OCI-LY1 (cell line): ENCODE data around the gene PBXIP1.

Experiments used
- CTCF ChIP-seq: fragments of 200-600 bp; sonication (generic), shearing (Covaris generic); IDR thresholded peaks from 2 replicates; pipeline ENCODE4 v1.5.1; 2017; ENCODE audit warnings: mild to moderate bottlenecking, antibody characterized with exemption, low read length, moderate library complexity, mixed read lengths
- EZH2 ChIP-seq: fragments of 200-600 bp; sonication (generic), shearing (Covaris generic); IDR thresholded peaks from 2 replicates; pipeline ENCODE4 v1.8.0; 2017; ENCODE audit warnings: borderline replicate concordance, mixed run types, mild to moderate bottlenecking, antibody characterized with exemption, low read length, moderate library complexity, mixed read lengths

GRCh38 chr1:154993572-154994268, 37.8 kb upstream of the PBXIP1 start, which contains the start of gene LENEP:
- TF ChIP-seq EZH2 (no peak), CTCF (no peak)
